Heart left ventricle (tissue), 16 donors: ENCODE results near the gene IL26. TPM values are rescaled to one million over a fixed set of nuclear protein-coding genes. Genes with fewer than 3 reads are reported as not detected.

ENCODE experiments used
- ATAC-seq, 4 donors: fragments of 200-7000 bp; cut with Tn5 transposase; one replicate each; pipeline ENCODE4 v1.9.1; 2020 to 2022; ENCODE audit warnings: moderate library complexity in 4 of 4, mild to moderate bottlenecking in 3 of 4, moderate number of reproducible peaks in 1 of 4
- DNase-seq, 5 donors: peaks; one replicate each; pipeline ENCODE4 v3.0.0-alpha.2; 2020
- H3K27ac ChIP-seq, 12 donors: fragments of 200-600 bp; sonication (generic) in 4 of 12; one replicate each; pipeline versions ENCODE4 v1.5.0 to v1.8.0; 2016 to 2022; ENCODE audit warnings: mild to moderate bottlenecking in 2 of 12
- H3K27me3 ChIP-seq, 9 donors: fragments of 200-600 bp; sonication (generic) in 2 of 9; one replicate each; pipeline versions ENCODE4 v1.5.1 to v1.8.0; 2016 to 2022; ENCODE audit warnings: mild to moderate bottlenecking in 3 of 9
- H3K36me3 ChIP-seq, 9 donors: fragments of 200-600 bp; sonication (generic) in 2 of 9; one replicate each; pipeline versions ENCODE4 v1.5.0 to v1.8.0; 2018 to 2022; ENCODE audit warnings: mild to moderate bottlenecking in 2 of 9
- H3K4me1 ChIP-seq, 12 donors: fragments of 200-600 bp; sonication (generic) in 4 of 12; one replicate each; pipeline versions ENCODE4 v1.5.0 to v1.8.0; 2016 to 2022; ENCODE audit warnings: mild to moderate bottlenecking in 3 of 12
- H3K4me3 ChIP-seq, 12 donors: fragments of 200-600 bp; sonication (generic) in 4 of 12; one replicate each; pipeline versions ENCODE4 v1.5.0 to v1.8.0; 2017 to 2022; ENCODE audit warnings: mild to moderate bottlenecking in 9 of 12, moderate library complexity in 4 of 12
- H3K9me3 ChIP-seq, 12 donors: fragments of 200-600 bp; sonication (generic) in 4 of 12; one replicate each; pipeline versions ENCODE4 v1.5.0 to v1.8.0; 2016 to 2022; ENCODE audit warnings: mild to moderate bottlenecking in 1 of 12
- POLR2A ChIP-seq, 2 donors: fragments of 450-650 bp; IDR thresholded peaks; one replicate each; pipeline ENCODE4 v1.6.1; 2017; ENCODE audit warnings: antibody characterized with exemption in 2 of 2, mild to moderate bottlenecking in 2 of 2, moderate library complexity in 2 of 2
- WGBS, 4 donors: extraction: QIAGEN DNeasy Blood & Tissue Kit in 2 of 4; methylation state at CpG; one replicate each; pipeline versions ENCODE4 v1.1.5 to v1.1.7; 2013 to 2018; 5-methylcytosine and 5-hydroxymethylcytosine counted together
- intact Hi-C, 10 donors: fragments of 100-400 bp; cut with DNase I; formaldehyde crosslinking; loops; one replicate each; pipeline versions ENCODE4 v1.11.1 to v1.14.2; 2022
- polyA plus RNA-seq, 2 donors: library from polyadenylated mRNA; stranded (reverse); fragments of 200-250 nt; gene quantifications; one replicate each; pipeline ENCODE4 v1.2.3, GENCODE V29; 2013
- total RNA-seq, 9 donors: library from RNA; depleted of rRNA in 2 of 9; stranded (reverse); fragments of >200 nt in 2 of 9; fragmentation: NEBNext Ultra II Directional in 3 of 9; extraction: Animal tissue kit (Norgen Biotek cat#: 25700) in 3 of 9; gene quantifications; one replicate each; pipeline versions ENCODE4 v1.1.0 to v1.2.4, GENCODE V29; 2016 to 2023
- TF ChIP-seq, protein P1 (sequence below), 12 donors: fragments of 200-600 bp; sonication (generic) in 4 of 12; IDR thresholded peaks; one replicate each; pipeline versions ENCODE4 v1.5.0 to v1.8.0; 2018 to 2022; ENCODE audit warnings: antibody characterized with exemption in 12 of 12, mild to moderate bottlenecking in 5 of 12
- donor health status: ischemic (EF 13 %, LVEDD 7.1; RV severe dilation, severe dysfunction).
- donor health status: healthy with polysubstance abuse.
- donor health status: DM: no; HTN: yes; CAD: no.
- donor health status: DM: no; HTN: no; CAD: no.
- donor health status: ischemic (EF 25% LVEDD 6.9; RV normal size, moderate dysfunction).
- donor health status: ischemic (EF 25% LVEDD 5.7; RV mildly dilated, moderate dysfunction).
- donor health status: healthy.
- donor health status: DM: yes; HTN: yes; CAD: no.
- donor health status: ischemic (EF 35%, LVEDD 5.7; RV mildly dilated, moderate dysfunction).
- donor health status: nonischemic (EF 11% LVEDD 7.7; RV severe dilation, severe dysfunction).
- donor health status: DM: yes; HTN: yes; CAD: no.
- donor health status: PGD.
- donor health status: ischemic (EF 29% LVEDD 5.4; RV normal size, mild dysfunction).
- donor health status: nonischemic (EF 23%, LVEDD 6.1; RV moderate dilation, normal function).

IL26 gene
- total and polyA plus RNA-seq, 11 donors = not detected

- DNase-seq (no peak), ATAC-seq (no peak)
- TF ChIP-seq, protein P1, sequence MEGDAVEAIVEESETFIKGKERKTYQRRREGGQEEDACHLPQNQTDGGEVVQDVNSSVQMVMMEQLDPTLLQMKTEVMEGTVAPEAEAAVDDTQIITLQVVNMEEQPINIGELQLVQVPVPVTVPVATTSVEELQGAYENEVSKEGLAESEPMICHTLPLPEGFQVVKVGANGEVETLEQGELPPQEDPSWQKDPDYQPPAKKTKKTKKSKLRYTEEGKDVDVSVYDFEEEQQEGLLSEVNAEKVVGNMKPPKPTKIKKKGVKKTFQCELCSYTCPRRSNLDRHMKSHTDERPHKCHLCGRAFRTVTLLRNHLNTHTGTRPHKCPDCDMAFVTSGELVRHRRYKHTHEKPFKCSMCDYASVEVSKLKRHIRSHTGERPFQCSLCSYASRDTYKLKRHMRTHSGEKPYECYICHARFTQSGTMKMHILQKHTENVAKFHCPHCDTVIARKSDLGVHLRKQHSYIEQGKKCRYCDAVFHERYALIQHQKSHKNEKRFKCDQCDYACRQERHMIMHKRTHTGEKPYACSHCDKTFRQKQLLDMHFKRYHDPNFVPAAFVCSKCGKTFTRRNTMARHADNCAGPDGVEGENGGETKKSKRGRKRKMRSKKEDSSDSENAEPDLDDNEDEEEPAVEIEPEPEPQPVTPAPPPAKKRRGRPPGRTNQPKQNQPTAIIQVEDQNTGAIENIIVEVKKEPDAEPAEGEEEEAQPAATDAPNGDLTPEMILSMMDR (IDR thresholded peaks at IDR 0.05) = no peak
- no peak for TF ChIP-seq POLR2A (IDR thresholded peaks at IDR 0.05)
- peak overlapping the region in 1 of 12 donors; percentile 3 for H3K27ac ChIP-seq
- no peaks in the 10 kb centered on the region for H3K9me3 ChIP-seq
- peaks cover 0 to 13% (median 1%) of the 10 kb centered on the region in 12 donors for H3K4me1 ChIP-seq
- intact Hi-C loops = no loop called here
- H3K36me3 ChIP-seq = no peaks in the 10 kb centered on the region
- no peaks in the 10 kb centered on the region for H3K27me3 ChIP-seq
- no peak overlapping the region for H3K4me3 ChIP-seq
These were observed 22.2 kb upstream of the IL26 start for GRCh38 chr12:68247785-68248184.

DNA sequence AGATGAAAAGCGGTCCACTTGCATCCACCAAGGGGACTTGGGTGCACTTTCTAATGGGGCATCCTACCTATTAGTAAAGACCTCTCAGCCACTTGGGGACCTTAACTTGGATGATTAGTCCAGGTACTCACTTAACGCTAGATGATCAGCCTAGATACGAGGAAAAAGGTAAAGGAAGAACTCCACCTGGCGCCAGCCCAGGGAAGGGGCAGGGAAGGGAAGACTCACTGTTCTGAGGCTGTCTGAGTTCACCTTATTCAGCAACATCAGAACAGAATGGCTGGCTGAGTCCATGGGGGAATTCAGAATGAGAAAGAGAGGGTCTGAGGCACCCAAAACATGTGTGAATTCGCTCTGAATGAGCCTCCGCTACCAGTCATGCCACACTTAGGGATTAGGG is 20.7 kb upstream of the IL26 start:
- DNase-seq = no peak
- peak overlapping the region in 1 of 12 donors; percentile 78 for H3K27ac ChIP-seq

DNA sequence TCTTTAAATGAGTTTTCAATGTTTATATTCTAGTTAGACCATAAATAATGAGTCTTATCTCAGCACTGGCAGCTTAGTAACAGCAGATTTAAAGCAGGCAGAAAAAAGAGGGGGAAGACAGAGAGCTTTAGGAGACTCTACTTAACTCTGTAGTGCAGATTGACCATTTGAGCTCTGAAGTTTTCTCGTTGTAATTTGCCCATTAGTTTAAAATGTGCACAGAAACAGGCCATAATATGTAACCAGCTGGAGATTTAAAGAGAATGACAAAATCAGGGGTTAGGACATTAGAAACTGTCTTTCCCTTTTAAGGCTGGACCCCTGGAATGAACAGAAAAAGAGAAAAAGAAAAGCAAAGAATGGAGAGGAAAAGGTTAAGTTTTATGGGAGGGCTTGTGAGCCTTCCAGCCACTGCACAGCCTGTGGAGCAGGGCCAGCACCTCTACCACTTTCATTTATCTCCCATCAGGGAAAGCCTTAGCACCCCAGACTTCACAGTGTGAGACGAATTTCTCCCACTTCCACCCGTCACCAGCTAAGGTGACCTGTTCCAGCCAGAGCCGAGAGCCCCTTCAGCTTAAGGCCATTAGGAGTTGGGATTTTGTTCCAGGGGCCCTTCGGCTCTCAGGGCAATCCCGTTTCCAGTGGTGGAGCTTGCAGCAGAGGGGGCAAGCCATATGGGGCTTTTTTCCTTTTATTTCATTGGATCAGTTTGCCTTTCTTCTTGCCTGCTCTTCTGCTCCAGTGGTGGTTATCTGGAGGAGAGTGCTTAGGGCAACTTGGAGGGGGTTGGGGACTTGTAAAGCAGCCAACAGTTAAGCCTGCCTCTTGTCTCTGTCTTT is 19.8 kb upstream of the IL26 start:
- intact Hi-C loops = no loop called here
- Histone ChIP-seq H3K36me3 (no peaks in the 10 kb centered on the region), H3K27me3 (no peaks in the 10 kb centered on the region), H3K4me1 (peaks cover 0 to 28% (median 7%) of the 10 kb centered on the region in 12 donors), H3K27ac (peak overlapping the region in 2 of 12 donors; percentile 26 to 78), H3K4me3 (peak overlapping the region in 9 of 12 donors; percentile 7 to 50 (median 32)), H3K9me3 (no peaks in the 10 kb centered on the region)
- 19 to 24% (median 22%) methylated on average over 6 of the region's 6 CpGs for WGBS, 4 donors
- TF ChIP-seq, protein P1 (IDR thresholded peaks at IDR 0.05) = no peak
- TF ChIP-seq POLR2A (IDR thresholded peaks at IDR 0.05) = no peak
- DNase-seq = no peak
- ATAC-seq = peak in 3 of 4 donors; percentile 36 to 58 (median 54)

More for the DNA sequence above, 20.7 kb upstream of the IL26 start:
- intact Hi-C loops = no loop called here
- WGBS, 4 donors = 86 to 97% (median 90%) methylated on average over 6 of the region's 6 CpGs
- no peaks in the 10 kb centered on the region for H3K9me3 ChIP-seq
- TF ChIP-seq POLR2A (IDR thresholded peaks at IDR 0.05) = no peak
- TF ChIP-seq, protein P1 (IDR thresholded peaks at IDR 0.05) = no peak
- ATAC-seq = no peak
- no peaks in the 10 kb centered on the region for H3K27me3 ChIP-seq
- no peaks in the 10 kb centered on the region for H3K36me3 ChIP-seq
- H3K4me1 ChIP-seq = peaks cover 0 to 19% (median 3%) of the 10 kb centered on the region in 12 donors
- H3K4me3 ChIP-seq = no peak overlapping the region

DNA sequence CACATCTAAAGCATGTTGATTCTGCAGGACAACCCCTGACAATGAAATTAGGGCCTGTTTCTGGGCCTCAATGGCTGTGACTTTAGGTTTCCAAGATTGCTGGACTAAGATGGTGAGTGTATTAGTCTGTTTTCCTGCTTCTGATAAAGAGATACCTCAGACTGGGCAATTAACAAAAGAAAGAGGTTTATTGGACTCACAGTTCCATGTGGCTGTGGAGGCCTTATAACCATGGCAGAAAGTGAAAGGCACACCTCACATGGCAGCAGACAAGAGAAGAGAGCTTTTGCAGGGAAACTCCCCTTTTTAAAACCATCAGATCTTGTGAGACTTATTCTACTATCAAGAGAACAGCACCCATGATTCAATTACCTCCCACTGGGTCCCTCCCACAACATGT is 17.2 kb upstream of the IL26 start:
- intact Hi-C loops = loop anchor here in 1 of 10 donors (5.0 kb wide), 1 partner anchor 50 kb away; no protein-coding TSS in a partner anchor
- H3K9me3 ChIP-seq = no peaks in the 10 kb centered on the region
- no peaks in the 10 kb centered on the region for H3K36me3 ChIP-seq
- ATAC-seq (no peak), DNase-seq (no peak)
- H3K27me3 ChIP-seq = no peaks in the 10 kb centered on the region
- H3K4me1 ChIP-seq = peaks cover 0 to 40% (median 11%) of the 10 kb centered on the region in 12 donors
- H3K4me3 ChIP-seq = no peak overlapping the region
- TF ChIP-seq, protein P1 (IDR thresholded peaks at IDR 0.05) = no peak
- no peak for TF ChIP-seq POLR2A (IDR thresholded peaks at IDR 0.05)
- peak overlapping the region in 1 of 12 donors; percentile 11 for H3K27ac ChIP-seq
